Measurements from ENCODE around the gene SLAIN1. TPM values are rescaled to one million over a fixed set of nuclear protein-coding genes. Genes with fewer than 3 reads are reported as not detected.

Gene SLAIN1
- total and polyA plus RNA-seq, 2 donors from 2014 or later = 6.0 to 12.4 TPM

- Histone ChIP-seq H3K9ac (ENCODE audit: low read length in 3 of 3) (no peak overlapping the region), H3K27ac (ENCODE audit: low read depth in 2 of 2, low read length in 2 of 2) (no peak overlapping the region), H3K4me1 (ENCODE audit: control insufficient read depth in 2 of 3, insufficient read depth in 2 of 3, low read depth in 1 of 3, low read length in 3 of 3) (no peaks in the 10 kb centered on the region), H3K4me3 (ENCODE audit: low read length in 3 of 3) (no peak overlapping the region), H3K36me3 (ENCODE audit: control insufficient read depth in 2 of 3, insufficient read depth in 3 of 3, low read length in 3 of 3) (no peaks in the 10 kb centered on the region), H3K9me3 (ENCODE audit: control insufficient read depth in 2 of 3, insufficient read depth in 1 of 3, low read length in 3 of 3) (no peaks in the 10 kb centered on the region), H3K27me3 (ENCODE audit: control insufficient read depth, insufficient read depth, low read length) (no peaks in the 10 kb centered on the region)
- intact Hi-C loops (cut with DNase I) = no loop called here
- DNase-seq (no peak), FAIRE-seq (no peak)
- no peak for TF ChIP-seq CTCF (IDR thresholded peaks at IDR 0.05; ENCODE audit: borderline replicate concordance, extremely low read depth, insufficient read depth)
These were observed 42.7 kb downstream of the SLAIN1 start for GRCh38 chr13:77740097-77740735.

- no peaks in the 10 kb centered on the region for H3K36me3 ChIP-seq (ENCODE audit: control insufficient read depth in 2 of 3, insufficient read depth in 3 of 3, low read length in 3 of 3)
- H3K9me3 ChIP-seq (ENCODE audit: control insufficient read depth in 2 of 3, insufficient read depth in 1 of 3, low read length in 3 of 3) = no peaks in the 10 kb centered on the region
- H3K9ac ChIP-seq (ENCODE audit: low read length in 3 of 3) = no peak overlapping the region
- H3K27ac ChIP-seq (ENCODE audit: low read depth in 2 of 2, low read length in 2 of 2) = no peak overlapping the region
- H3K27me3 ChIP-seq (ENCODE audit: control insufficient read depth, insufficient read depth, low read length) = no peaks in the 10 kb centered on the region
- H3K4me3 ChIP-seq (ENCODE audit: low read length in 3 of 3) = no peak overlapping the region
- no peak for FAIRE-seq
- H3K4me1 ChIP-seq (ENCODE audit: control insufficient read depth in 2 of 3, insufficient read depth in 2 of 3, low read depth in 1 of 3, low read length in 3 of 3) = no peaks in the 10 kb centered on the region
- intact Hi-C loops (cut with DNase I) = no loop called here
- TF ChIP-seq CTCF (IDR thresholded peaks at IDR 0.05; ENCODE audit: borderline replicate concordance, extremely low read depth, insufficient read depth) = no peak
- no peak for DNase-seq
These were observed 43.6 kb downstream of the SLAIN1 start for GRCh38 chr13:77740931-77741596.

- H3K9me3 ChIP-seq (ENCODE audit: control insufficient read depth in 2 of 3, insufficient read depth in 1 of 3, low read length in 3 of 3) = no peaks in the 10 kb centered on the region
- H3K27ac ChIP-seq (ENCODE audit: low read depth in 2 of 2, low read length in 2 of 2) = no peak overlapping the region
- FAIRE-seq = no peak
- TF ChIP-seq CTCF (IDR thresholded peaks at IDR 0.05; ENCODE audit: borderline replicate concordance, extremely low read depth, insufficient read depth) = no peak
- H3K9ac ChIP-seq (ENCODE audit: low read length in 3 of 3) = no peak overlapping the region
- no peaks in the 10 kb centered on the region for H3K4me1 ChIP-seq (ENCODE audit: control insufficient read depth in 2 of 3, insufficient read depth in 2 of 3, low read depth in 1 of 3, low read length in 3 of 3)
- no peak for DNase-seq
- intact Hi-C loops (cut with DNase I) = no loop called here
- H3K27me3 ChIP-seq (ENCODE audit: control insufficient read depth, insufficient read depth, low read length) = no peaks in the 10 kb centered on the region
- no peaks in the 10 kb centered on the region for H3K36me3 ChIP-seq (ENCODE audit: control insufficient read depth in 2 of 3, insufficient read depth in 3 of 3, low read length in 3 of 3)
- no peak overlapping the region for H3K4me3 ChIP-seq (ENCODE audit: low read length in 3 of 3)
These were observed 44.1 kb downstream of the SLAIN1 start for GRCh38 chr13:77741597-77741972.

Data from kidney (tissue), 14 donors.